HepG2 (cell line): ENCODE measurements around the gene OCSTAMP. TPM values are rescaled to one million over a fixed set of nuclear protein-coding genes. Genes with fewer than 3 reads are reported as not detected.
A peak's percentile ranks its signal among the peaks of the same experiment; 100 is the strongest.

ENCODE experiments used
- BCL6 ChIP-seq: IDR thresholded peaks from 2 replicates; pipeline ENCODE4 v1.6.1; 2016; ENCODE audit warnings: missing genetic modification reagents, missing compliant biosample characterization
- CREM ChIP-seq, 2 experiments: sonication (generic) in 1 of 2; formaldehyde crosslinking in 1 of 2; IDR thresholded peaks; 2 replicates each; pipeline versions ENCODE4 v1.4.0 to v1.6.1; 2016 to 2020; ENCODE audit warnings: antibody characterized with exemption in 1 of 2, mild to moderate bottlenecking in 1 of 2, missing genetic modification reagents in 1 of 2
- FOXA1 ChIP-seq, 2 experiments: fragments of 450-650 bp in 1 of 2; sonication (generic) in 1 of 2; formaldehyde crosslinking in 1 of 2; IDR thresholded peaks; 2 replicates each; pipeline versions ENCODE4 v1.4.0 to v1.6.1; 2016 to 2020; ENCODE audit warnings: missing genetic modification reagents in 1 of 2
- HNF4A ChIP-seq: sonication (generic); formaldehyde crosslinking; IDR thresholded peaks from 2 replicates; pipeline ENCODE4 v1.4.0; 2020; ENCODE audit warnings: missing genetic modification reagents
- KLF16 ChIP-seq, 2 experiments: sonication (generic) in 1 of 2; formaldehyde crosslinking in 1 of 2; IDR thresholded peaks; 2 replicates each; pipeline versions ENCODE4 v1.6.1 to v1.8.0; 2016 to 2023; ENCODE audit warnings: missing genetic modification reagents in 2 of 2, missing compliant biosample characterization in 1 of 2
- NCOA2 ChIP-seq: sonication (generic); formaldehyde crosslinking; IDR thresholded peaks from 2 replicates; pipeline ENCODE4 v1.8.0; 2022; ENCODE audit warnings: inconsistent platforms
- SAP130 ChIP-seq: IDR thresholded peaks from 2 replicates; pipeline ENCODE4 v1.6.1; 2016; ENCODE audit warnings: low read depth
- ZMAT3 ChIP-seq: sonication (generic); formaldehyde crosslinking; conservative IDR thresholded peaks from 2 replicates; pipeline ENCODE4 v1.7.0; 2021; ENCODE audit warnings: missing genetic modification reagents
- ZNF205 ChIP-seq: IDR thresholded peaks from 2 replicates; pipeline ENCODE4 v1.6.1; 2018; ENCODE audit warnings: missing biosample characterization, missing genetic modification reagents
- ZNF670 ChIP-seq: sonication (generic); formaldehyde crosslinking; IDR thresholded peaks from 2 replicates; pipeline ENCODE4 v1.8.0; 2022; ENCODE audit warnings: mild to moderate bottlenecking, missing genetic modification reagents, borderline replicate concordance
- polyA plus RNA-seq, 8 experiments: library from polyadenylated mRNA; depleted of rRNA in 3 of 8; stranded (reverse) in 7 of 8; unstranded in 1 of 8; fragments of >200 nt; fragmentation: Illumina TruSeq in 4 of 8; extraction: Trizol in 4 of 8; gene quantifications; 2 replicates each; pipeline versions ENCODE4 v1.2.1 to v1.2.3, GENCODE V29; 2011 to 2016; ENCODE audit warnings: low read depth in 4 of 8, missing spikeins in 1 of 8, mixed read lengths in 1 of 8; ENCODE audit not compliant: insufficient read depth in 1 of 8
- total RNA-seq, 5 experiments: library from RNA; depleted of rRNA; stranded (reverse); fragments of >200 nt; fragmentation: Illumina TruSeq; extraction: Trizol; gene quantifications; 2 replicates each; pipeline ENCODE4 v1.2.3, GENCODE V29; 2016; ENCODE audit warnings: low read depth in 1 of 5
- TF ChIP-seq, protein P1 (sequence below): IDR thresholded peaks from 2 replicates; pipeline ENCODE4 v1.6.1; 2016; ENCODE audit warnings: missing compliant biosample characterization, missing genetic modification reagents, borderline replicate concordance
- TF ChIP-seq, protein P2 (sequence below): sonication (generic); formaldehyde crosslinking; IDR thresholded peaks from 2 replicates; pipeline ENCODE4 v1.4.0; 2020; ENCODE audit warnings: missing genetic modification reagents
- TF ChIP-seq, protein P3 (sequence below): sonication (generic); formaldehyde crosslinking; IDR thresholded peaks from 2 replicates; pipeline ENCODE4 v1.8.1; 2023; ENCODE audit warnings: mild to moderate bottlenecking, missing genetic modification reagents, borderline replicate concordance

Gene OCSTAMP
- total and polyA plus RNA-seq, 2 of the 13 experiments (the other 11 are each of a cell fraction or from before 2014, with no cell fraction given): not detected

DNA sequence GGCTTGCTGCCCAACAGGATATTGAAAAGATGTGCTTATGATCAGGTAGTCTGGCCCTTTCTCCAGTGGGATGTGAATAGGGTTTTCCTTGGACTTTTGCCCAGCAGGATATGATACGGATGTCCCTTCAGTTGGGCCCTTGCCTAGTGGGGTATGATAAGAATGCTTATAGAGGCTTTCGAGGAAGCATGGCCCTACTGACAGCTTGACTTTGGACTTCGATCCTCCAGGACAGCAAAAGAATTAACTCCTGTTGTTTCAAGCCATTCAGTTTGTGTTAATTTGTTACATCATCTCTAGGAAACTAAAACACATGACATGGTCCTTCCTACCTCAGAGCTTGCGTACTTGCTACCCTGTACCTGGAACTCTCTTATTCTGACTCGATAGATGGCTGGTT lies 27.3 kb downstream of the OCSTAMP start (continued):
- 0 out of 4 replicates have a peak, but pooled peaks of 1 of the 2 experiments have one; percentile 35 for TF ChIP-seq KLF16 (CRISPR knock-in tag; IDR thresholded peaks at IDR 0.05)
- TF ChIP-seq HNF4A: peak; percentile 88
- TF ChIP-seq, protein P1, sequence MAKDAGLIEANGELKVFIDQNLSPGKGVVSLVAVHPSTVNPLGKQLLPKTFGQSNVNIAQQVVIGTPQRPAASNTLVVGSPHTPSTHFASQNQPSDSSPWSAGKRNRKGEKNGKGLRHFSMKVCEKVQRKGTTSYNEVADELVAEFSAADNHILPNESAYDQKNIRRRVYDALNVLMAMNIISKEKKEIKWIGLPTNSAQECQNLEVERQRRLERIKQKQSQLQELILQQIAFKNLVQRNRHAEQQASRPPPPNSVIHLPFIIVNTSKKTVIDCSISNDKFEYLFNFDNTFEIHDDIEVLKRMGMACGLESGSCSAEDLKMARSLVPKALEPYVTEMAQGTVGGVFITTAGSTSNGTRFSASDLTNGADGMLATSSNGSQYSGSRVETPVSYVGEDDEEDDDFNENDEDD (CRISPR knock-in tag): no peak
- TF ChIP-seq ZNF205 (CRISPR knock-in tag): 0 out of 2 replicates have a peak, but pooled peaks have one; percentile 27
- 0 out of 2 replicates have a peak, but pooled peaks have one; percentile 3 for TF ChIP-seq ZMAT3 (CRISPR knock-in tag)
- TF ChIP-seq BCL6 (CRISPR knock-in tag): peak; percentile 99
- TF ChIP-seq FOXA1 (IDR thresholded peaks at IDR 0.05): no peak
- TF ChIP-seq FOXA1 (CRISPR knock-in tag; IDR thresholded peaks at IDR 0.05): 0 out of 2 replicates have a peak, but pooled peaks have one; percentile 35
- peak; percentile 46; the same call in 1 of the 2 replicates for TF ChIP-seq ZNF670 (CRISPR knock-in tag)
- peak; percentile 40; the same call in 1 of the 2 replicates for TF ChIP-seq NCOA2 (CRISPR knock-in tag)
- TF ChIP-seq, protein P2, sequence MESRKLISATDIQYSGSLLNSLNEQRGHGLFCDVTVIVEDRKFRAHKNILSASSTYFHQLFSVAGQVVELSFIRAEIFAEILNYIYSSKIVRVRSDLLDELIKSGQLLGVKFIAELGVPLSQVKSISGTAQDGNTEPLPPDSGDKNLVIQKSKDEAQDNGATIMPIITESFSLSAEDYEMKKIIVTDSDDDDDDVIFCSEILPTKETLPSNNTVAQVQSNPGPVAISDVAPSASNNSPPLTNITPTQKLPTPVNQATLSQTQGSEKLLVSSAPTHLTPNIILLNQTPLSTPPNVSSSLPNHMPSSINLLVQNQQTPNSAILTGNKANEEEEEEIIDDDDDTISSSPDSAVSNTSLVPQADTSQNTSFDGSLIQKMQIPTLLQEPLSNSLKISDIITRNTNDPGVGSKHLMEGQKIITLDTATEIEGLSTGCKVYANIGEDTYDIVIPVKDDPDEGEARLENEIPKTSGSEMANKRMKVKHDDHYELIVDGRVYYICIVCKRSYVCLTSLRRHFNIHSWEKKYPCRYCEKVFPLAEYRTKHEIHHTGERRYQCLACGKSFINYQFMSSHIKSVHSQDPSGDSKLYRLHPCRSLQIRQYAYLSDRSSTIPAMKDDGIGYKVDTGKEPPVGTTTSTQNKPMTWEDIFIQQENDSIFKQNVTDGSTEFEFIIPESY (CRISPR knock-in tag): no peak
- peak; percentile 51; the same call in 1 of the 2 replicates for TF ChIP-seq SAP130 (CRISPR knock-in tag)
- peak; percentile 59 for TF ChIP-seq CREM (IDR thresholded peaks at IDR 0.05)
- TF ChIP-seq CREM (CRISPR knock-in tag; IDR thresholded peaks at IDR 0.05): no peak
- TF ChIP-seq, protein P3, sequence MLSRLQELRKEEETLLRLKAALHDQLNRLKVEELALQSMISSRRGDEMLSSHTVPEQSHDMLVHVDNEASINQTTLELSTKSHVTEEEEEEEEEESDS: no peak
